Thoracic aorta (tissue), 2 donors: ENCODE results near the gene ERAL1. TPM values are rescaled to one million over a fixed set of nuclear protein-coding genes. Genes with fewer than 3 reads are reported as not detected.
"Not testable (repeated sequence)": the region's sequence is repeated elsewhere in the genome, so short reads cannot be mapped to it uniquely, and the experiment has no call there.

Experiments
- ATAC-seq: fragments of 150-250 bp; one replicate; pipeline ENCODE4 v1.8.0; 2017; ENCODE audit warnings: low read depth; ENCODE audit not compliant: insufficient number of reproducible peaks, low FRiP score
- DNase-seq: peaks from one replicate; pipeline ENCODE4 v3.0.0-alpha.2; 2020; ENCODE audit warnings: low spot score
- H3K27ac ChIP-seq, 2 donors: fragments of 200-600 bp; sonication (generic); 1 replicate in 1 of 2; 2 replicates in 1 of 2; pipeline ENCODE4 v1.5.1; 2016; ENCODE audit warnings: mild to moderate bottlenecking in 2 of 2, moderate library complexity in 2 of 2
- H3K27me3 ChIP-seq: fragments of 200-600 bp; sonication (generic); replicated peaks from 2 replicates; pipeline ENCODE4 v1.6.0; 2016; ENCODE audit warnings: mild to moderate bottlenecking; ENCODE audit not compliant: insufficient read depth
- H3K36me3 ChIP-seq: fragments of 200-600 bp; sonication (generic); one replicate; pipeline ENCODE4 v1.5.1; 2016
- H3K4me1 ChIP-seq, 2 donors: fragments of 200-600 bp; sonication (generic); 1 replicate in 1 of 2; 2 replicates in 1 of 2; pipeline versions ENCODE4 v1.5.1 to v1.6.0; 2016; ENCODE audit warnings: low read depth in 2 of 2, mild to moderate bottlenecking in 1 of 2; ENCODE audit not compliant: control insufficient read depth in 1 of 2
- H3K4me3 ChIP-seq: fragments of 200-600 bp; sonication (generic); 2 replicates; pipeline ENCODE4 v1.5.1; 2016; ENCODE audit warnings: mild to moderate bottlenecking
- H3K9me3 ChIP-seq: fragments of 200-600 bp; sonication (generic); 2 replicates; pipeline ENCODE4 v1.5.1; 2016
- total RNA-seq, 2 donors: library from RNA; depleted of rRNA; stranded (reverse); fragments of >200 nt; gene quantifications; one replicate each; pipeline versions ENCODE4 v1.1.0 to v1.2.3, GENCODE V29; 2016
- TF ChIP-seq, protein P1 (sequence below): fragments of 200-600 bp; sonication (generic); IDR thresholded peaks from one replicate; pipeline ENCODE4 v1.5.1; 2019; ENCODE audit warnings: antibody characterized with exemption

ERAL1 gene
- total RNA-seq, 2 donors from 2014 or later, result 30.6 to 34.6 TPM

GRCh38 chr17:28875848-28876550, 21.2 kb downstream of the ERAL1 start:
- Histone ChIP-seq H3K9me3 (no peaks in the 10 kb centered on the region), H3K4me3 (no peak overlapping the region), H3K36me3 (peaks cover 25% of the 10 kb centered on the region), H3K27ac (no peak overlapping the region), H3K4me1 (no peaks in the 10 kb centered on the region), H3K27me3 (no peaks in the 10 kb centered on the region)
- DNase-seq (no peak), ATAC-seq (no peak)
- TF ChIP-seq, protein P1, sequence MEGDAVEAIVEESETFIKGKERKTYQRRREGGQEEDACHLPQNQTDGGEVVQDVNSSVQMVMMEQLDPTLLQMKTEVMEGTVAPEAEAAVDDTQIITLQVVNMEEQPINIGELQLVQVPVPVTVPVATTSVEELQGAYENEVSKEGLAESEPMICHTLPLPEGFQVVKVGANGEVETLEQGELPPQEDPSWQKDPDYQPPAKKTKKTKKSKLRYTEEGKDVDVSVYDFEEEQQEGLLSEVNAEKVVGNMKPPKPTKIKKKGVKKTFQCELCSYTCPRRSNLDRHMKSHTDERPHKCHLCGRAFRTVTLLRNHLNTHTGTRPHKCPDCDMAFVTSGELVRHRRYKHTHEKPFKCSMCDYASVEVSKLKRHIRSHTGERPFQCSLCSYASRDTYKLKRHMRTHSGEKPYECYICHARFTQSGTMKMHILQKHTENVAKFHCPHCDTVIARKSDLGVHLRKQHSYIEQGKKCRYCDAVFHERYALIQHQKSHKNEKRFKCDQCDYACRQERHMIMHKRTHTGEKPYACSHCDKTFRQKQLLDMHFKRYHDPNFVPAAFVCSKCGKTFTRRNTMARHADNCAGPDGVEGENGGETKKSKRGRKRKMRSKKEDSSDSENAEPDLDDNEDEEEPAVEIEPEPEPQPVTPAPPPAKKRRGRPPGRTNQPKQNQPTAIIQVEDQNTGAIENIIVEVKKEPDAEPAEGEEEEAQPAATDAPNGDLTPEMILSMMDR, result no peak

DNA sequence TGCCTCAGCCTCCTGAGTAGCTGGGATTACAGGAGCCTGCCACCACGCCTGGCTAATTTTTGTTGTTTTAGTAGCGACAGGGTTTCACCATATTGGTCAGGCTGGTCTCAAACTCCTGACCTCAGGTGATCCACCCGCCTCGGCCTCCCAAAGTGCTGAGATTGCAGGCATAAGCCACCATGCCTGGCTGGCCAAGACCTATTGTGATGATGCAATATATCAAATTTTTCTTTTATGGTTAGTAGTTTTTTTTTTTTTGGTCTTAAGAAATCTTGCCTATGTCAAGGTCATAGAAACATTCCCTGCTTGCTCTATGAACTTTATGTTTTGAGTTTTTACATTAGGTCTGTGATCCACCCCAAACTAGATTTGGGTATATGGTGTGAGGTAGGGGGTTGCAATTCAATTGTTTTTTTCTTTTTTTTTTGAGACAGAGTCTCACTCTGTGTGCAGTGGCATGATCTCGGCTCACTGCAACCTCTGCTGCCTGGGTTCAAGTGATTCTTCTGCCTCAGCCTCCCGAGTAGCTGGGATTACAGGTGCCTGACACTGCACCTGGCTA, 22.4 kb downstream of the ERAL1 start:
- not testable (repeated sequence) for H3K9me3 ChIP-seq, H3K4me1 ChIP-seq, H3K27ac ChIP-seq, ATAC-seq, H3K4me3 ChIP-seq, DNase-seq, H3K27me3 ChIP-seq
- peaks cover 37% of the 10 kb centered on the region for H3K36me3 ChIP-seq

DNA sequence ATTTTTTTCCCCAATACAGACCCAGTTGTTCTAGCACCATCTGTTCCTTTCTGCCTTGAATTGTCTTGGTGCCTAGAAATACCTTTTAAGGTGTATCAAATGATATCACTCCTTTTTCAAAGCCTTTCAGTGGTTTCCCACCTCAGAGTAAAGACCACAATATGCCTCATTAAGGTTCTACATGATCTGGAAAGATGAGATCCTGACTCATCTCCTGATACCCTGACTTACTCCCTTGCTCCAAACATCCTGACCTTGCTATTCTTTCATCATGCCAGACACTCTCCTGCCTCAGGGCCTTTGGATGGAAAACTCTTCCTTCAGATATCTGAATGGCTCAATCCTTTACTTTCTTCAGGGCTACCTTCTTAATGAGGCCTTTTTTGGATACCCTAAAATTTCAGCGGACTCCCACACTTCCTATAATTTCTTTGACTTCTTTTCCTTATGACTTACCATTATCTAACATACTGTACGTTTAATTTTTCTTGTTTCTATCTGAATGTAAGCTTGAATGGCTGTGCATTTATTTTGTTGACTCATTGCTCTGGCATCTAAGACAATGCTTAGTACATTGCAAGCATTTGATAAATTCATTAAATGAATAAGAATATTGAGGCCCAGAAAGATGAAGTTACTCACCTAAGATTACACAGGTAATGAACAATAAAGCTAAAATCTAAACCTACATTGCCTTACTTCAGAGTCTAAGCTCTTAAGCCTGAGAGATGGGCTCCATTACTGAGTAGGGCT, 23.5 kb downstream of the ERAL1 start:
- DNase-seq (no peak), ATAC-seq (no peak)
- H3K27ac ChIP-seq, result no peak overlapping the region
- no peaks in the 10 kb centered on the region for H3K4me1 ChIP-seq
- peaks cover 47% of the 10 kb centered on the region for H3K36me3 ChIP-seq
- H3K27me3 ChIP-seq, result no peaks in the 10 kb centered on the region
- no peak overlapping the region for H3K4me3 ChIP-seq
- TF ChIP-seq, protein P1, result no peak
- no peaks in the 10 kb centered on the region for H3K9me3 ChIP-seq

DNA sequence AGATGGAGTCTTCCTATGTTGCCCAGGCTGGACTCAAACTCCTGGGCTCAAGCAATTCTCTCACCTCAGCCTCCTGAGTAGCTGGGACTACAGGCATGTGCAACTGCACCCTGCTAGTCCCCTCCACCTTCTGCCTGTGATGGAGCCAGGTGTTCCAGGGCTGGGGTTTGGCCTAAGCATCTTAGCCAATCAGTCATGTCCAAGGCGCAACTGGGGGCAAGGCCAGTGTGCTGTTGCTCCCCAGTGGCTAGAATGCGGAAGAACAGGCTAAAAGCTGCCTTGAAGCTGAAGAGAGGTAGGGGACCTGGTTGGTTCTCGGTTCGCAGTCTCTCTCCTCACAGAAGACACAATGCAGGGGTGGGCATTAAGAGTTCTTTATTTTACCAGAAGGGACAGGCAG, 24.2 kb downstream of the ERAL1 start:
- Histone ChIP-seq H3K27me3 (no peaks in the 10 kb centered on the region), H3K4me3 (no peak overlapping the region), H3K9me3 (no peaks in the 10 kb centered on the region), H3K4me1 (no peaks in the 10 kb centered on the region), H3K36me3 (peaks cover 52% of the 10 kb centered on the region), H3K27ac (no peak overlapping the region)
- ATAC-seq, result no peak
- DNase-seq, result no peak
- TF ChIP-seq, protein P1, result no peak

- Histone ChIP-seq H3K4me1 (no peaks in the 10 kb centered on the region), H3K9me3 (no peaks in the 10 kb centered on the region), H3K36me3 (peaks cover 60% of the 10 kb centered on the region), H3K27me3 (no peaks in the 10 kb centered on the region), H3K4me3 (no peak overlapping the region), H3K27ac (no peak overlapping the region)
- DNase-seq (no peak), ATAC-seq (no peak)
- TF ChIP-seq, protein P1, result no peak
Observed at GRCh38 chr17:28879886-28880571, 25.2 kb downstream of the ERAL1 start.
